Measurements from ENCODE around the gene STK35.

The STK35 gene

GRCh38 chr20:2088891-2089290, 12.7 kb upstream of the STK35 start:
- H3K9ac ChIP-seq (ENCODE audit: low read length), result no peak overlapping the region
- no peak overlapping the region for H2AFZ ChIP-seq (ENCODE audit: insufficient read depth, low read length, poor library complexity)
- no peak overlapping the region for H3K18ac ChIP-seq (ENCODE audit: low read length)
- H2BK12ac ChIP-seq (ENCODE audit: low read length), result no peak overlapping the region
- no peaks in the 10 kb centered on the region for H3K36me3 ChIP-seq (ENCODE audit: control insufficient read depth in 1 of 2, insufficient read depth in 2 of 2, low read length in 2 of 2)
- H3K79me1 ChIP-seq (ENCODE audit: low read length), result no peaks in the 10 kb centered on the region
- H3K79me2 ChIP-seq (ENCODE audit: control insufficient read depth, insufficient read depth, low read length, poor library complexity), result no peaks in the 10 kb centered on the region
- no peaks in the 10 kb centered on the region for H3K4me1 ChIP-seq (ENCODE audit: control insufficient read depth in 1 of 2, insufficient read depth in 2 of 2, low read length in 2 of 2)
- H3K4ac ChIP-seq (ENCODE audit: low read depth, low read length), result no peak overlapping the region
- H3K4me2 ChIP-seq (ENCODE audit: low read length), result no peak overlapping the region
- no peaks in the 10 kb centered on the region for H3K9me3 ChIP-seq (ENCODE audit: insufficient read depth, low read depth, low read length)
- H2AK5ac ChIP-seq (ENCODE audit: low read length), result no peak overlapping the region
- no peak overlapping the region for H4K12ac ChIP-seq (ENCODE audit: low read depth, low read length)
- no peaks in the 10 kb centered on the region for H3K27me3 ChIP-seq (ENCODE audit: insufficient read depth, low read length)
- H3K23ac ChIP-seq (ENCODE audit: low read length), result no peak overlapping the region
- H3K27ac ChIP-seq (ENCODE audit: low read depth, low read length), result no peak overlapping the region
- WGBS (ENCODE audit: extremely low coverage, insufficient coverage, insufficient read length), result no CpG with 5 or more reads among the region's 2 CpGs
- no peak overlapping the region for H3K4me3 ChIP-seq (ENCODE audit: low read depth, low read length)
- DNase-seq, result no peak
- H4K91ac ChIP-seq (ENCODE audit: low read depth, low read length), result no peak overlapping the region
- no peak overlapping the region for H4K8ac ChIP-seq (ENCODE audit: low read depth, low read length)
- H2BK5ac ChIP-seq (ENCODE audit: low read depth, low read length, poor library complexity), result no peak overlapping the region
- no peak overlapping the region for H3K14ac ChIP-seq (ENCODE audit: low read length)
- no peak overlapping the region for H2BK120ac ChIP-seq (ENCODE audit: insufficient read depth, low read length, poor library complexity)

- Histone ChIP-seq H3K36me3 (ENCODE audit: control insufficient read depth in 1 of 2, insufficient read depth in 2 of 2, low read length in 2 of 2) (no peaks in the 10 kb centered on the region), H4K91ac (ENCODE audit: low read depth, low read length) (no peak overlapping the region), H3K4me1 (ENCODE audit: control insufficient read depth in 1 of 2, insufficient read depth in 2 of 2, low read length in 2 of 2) (no peaks in the 10 kb centered on the region), H3K9me3 (ENCODE audit: insufficient read depth, low read depth, low read length) (no peaks in the 10 kb centered on the region), H3K4me2 (ENCODE audit: low read length) (no peak overlapping the region), H3K27ac (ENCODE audit: low read depth, low read length) (no peak overlapping the region), H3K14ac (ENCODE audit: low read length) (no peak overlapping the region), H3K9ac (ENCODE audit: low read length) (no peak overlapping the region), H2AFZ (ENCODE audit: insufficient read depth, low read length, poor library complexity) (no peak overlapping the region), H2BK120ac (ENCODE audit: insufficient read depth, low read length, poor library complexity) (no peak overlapping the region), H4K8ac (ENCODE audit: low read depth, low read length) (no peak overlapping the region), H3K79me1 (ENCODE audit: low read length) (no peaks in the 10 kb centered on the region), H2BK12ac (ENCODE audit: low read length) (no peak overlapping the region), H2AK5ac (ENCODE audit: low read length) (no peak overlapping the region), H3K18ac (ENCODE audit: low read length) (no peak overlapping the region), H3K4ac (ENCODE audit: low read depth, low read length) (no peak overlapping the region), H3K4me3 (ENCODE audit: low read depth, low read length) (no peak overlapping the region), H2BK5ac (ENCODE audit: low read depth, low read length, poor library complexity) (no peak overlapping the region), H3K27me3 (ENCODE audit: insufficient read depth, low read length) (no peaks in the 10 kb centered on the region), H3K23ac (ENCODE audit: low read length) (no peak overlapping the region), H4K12ac (ENCODE audit: low read depth, low read length) (no peak overlapping the region), H3K79me2 (ENCODE audit: control insufficient read depth, insufficient read depth, low read length, poor library complexity) (no peaks in the 10 kb centered on the region)
- no peak for DNase-seq
- WGBS (ENCODE audit: extremely low coverage, insufficient coverage, insufficient read length), result no CpG with 5 or more reads among the region's 5 CpGs
Measured at GRCh38 chr20:2089447-2089846, 12.2 kb upstream of the STK35 start.

GRCh38 chr20:2093159-2093781, 8.4 kb upstream of the STK35 start:
- H3K79me1 ChIP-seq (ENCODE audit: low read length), result no peaks in the 10 kb centered on the region
- H3K27ac ChIP-seq (ENCODE audit: low read depth, low read length), result no peak overlapping the region
- H3K4me3 ChIP-seq (ENCODE audit: low read depth, low read length), result no peak overlapping the region
- no peak overlapping the region for H4K91ac ChIP-seq (ENCODE audit: low read depth, low read length)
- no peak overlapping the region for H3K4ac ChIP-seq (ENCODE audit: low read depth, low read length)
- WGBS (ENCODE audit: extremely low coverage, insufficient coverage, insufficient read length), result no CpG with 5 or more reads among the region's 4 CpGs
- H2BK120ac ChIP-seq (ENCODE audit: insufficient read depth, low read length, poor library complexity), result no peak overlapping the region
- no peak overlapping the region for H2AK5ac ChIP-seq (ENCODE audit: low read length)
- H4K8ac ChIP-seq (ENCODE audit: low read depth, low read length), result no peak overlapping the region
- H3K79me2 ChIP-seq (ENCODE audit: control insufficient read depth, insufficient read depth, low read length, poor library complexity), result no peaks in the 10 kb centered on the region
- no peak overlapping the region for H2AFZ ChIP-seq (ENCODE audit: insufficient read depth, low read length, poor library complexity)
- H2BK5ac ChIP-seq (ENCODE audit: low read depth, low read length, poor library complexity), result no peak overlapping the region
- H3K27me3 ChIP-seq (ENCODE audit: insufficient read depth, low read length), result no peaks in the 10 kb centered on the region
- no peak overlapping the region for H2BK12ac ChIP-seq (ENCODE audit: low read length)
- H3K18ac ChIP-seq (ENCODE audit: low read length), result no peak overlapping the region
- peak overlapping the region; percentile 47 for H3K9ac ChIP-seq (ENCODE audit: low read length)
- no peak overlapping the region for H3K23ac ChIP-seq (ENCODE audit: low read length)
- no peak overlapping the region for H3K4me2 ChIP-seq (ENCODE audit: low read length)
- H3K9me3 ChIP-seq (ENCODE audit: insufficient read depth, low read depth, low read length), result no peaks in the 10 kb centered on the region
- peak; percentile 14 to 25 for DNase-seq
- H3K4me1 ChIP-seq (ENCODE audit: control insufficient read depth in 1 of 2, insufficient read depth in 2 of 2, low read length in 2 of 2), result peaks cover 0 to 2% of the 10 kb centered on the region in 2 experiments
- H3K14ac ChIP-seq (ENCODE audit: low read length), result no peak overlapping the region
- no peak overlapping the region for H4K12ac ChIP-seq (ENCODE audit: low read depth, low read length)
- H3K36me3 ChIP-seq (ENCODE audit: control insufficient read depth in 1 of 2, insufficient read depth in 2 of 2, low read length in 2 of 2), result no peaks in the 10 kb centered on the region

- Histone ChIP-seq H3K4me2 (ENCODE audit: low read length) (no peak overlapping the region), H3K18ac (ENCODE audit: low read length) (no peak overlapping the region), H2BK12ac (ENCODE audit: low read length) (no peak overlapping the region), H3K4me3 (ENCODE audit: low read depth, low read length) (no peak overlapping the region), H2BK5ac (ENCODE audit: low read depth, low read length, poor library complexity) (no peak overlapping the region), H3K79me1 (ENCODE audit: low read length) (no peaks in the 10 kb centered on the region), H3K27ac (ENCODE audit: low read depth, low read length) (no peak overlapping the region), H3K27me3 (ENCODE audit: insufficient read depth, low read length) (no peaks in the 10 kb centered on the region), H2AFZ (ENCODE audit: insufficient read depth, low read length, poor library complexity) (no peak overlapping the region), H4K91ac (ENCODE audit: low read depth, low read length) (no peak overlapping the region), H3K23ac (ENCODE audit: low read length) (no peak overlapping the region), H3K4me1 (ENCODE audit: control insufficient read depth in 1 of 2, insufficient read depth in 2 of 2, low read length in 2 of 2) (peaks cover 0 to 2% of the 10 kb centered on the region in 2 experiments), H3K9me3 (ENCODE audit: insufficient read depth, low read depth, low read length) (no peaks in the 10 kb centered on the region), H2BK120ac (ENCODE audit: insufficient read depth, low read length, poor library complexity) (no peak overlapping the region), H3K4ac (ENCODE audit: low read depth, low read length) (no peak overlapping the region), H3K36me3 (ENCODE audit: control insufficient read depth in 1 of 2, insufficient read depth in 2 of 2, low read length in 2 of 2) (no peaks in the 10 kb centered on the region), H3K79me2 (ENCODE audit: control insufficient read depth, insufficient read depth, low read length, poor library complexity) (no peaks in the 10 kb centered on the region), H4K12ac (ENCODE audit: low read depth, low read length) (no peak overlapping the region), H4K8ac (ENCODE audit: low read depth, low read length) (no peak overlapping the region), H3K9ac (ENCODE audit: low read length) (no peak overlapping the region), H2AK5ac (ENCODE audit: low read length) (no peak overlapping the region), H3K14ac (ENCODE audit: low read length) (no peak overlapping the region)
- no CpG with 5 or more reads among the region's 8 CpGs for WGBS (ENCODE audit: extremely low coverage, insufficient coverage, insufficient read length)
- no peak for DNase-seq
Measured at GRCh38 chr20:2093883-2094282, 7.7 kb upstream of the STK35 start.

All from trophoblast cell (in vitro differentiated cells and primary cell).